Panc1 (cell line): ENCODE results near the gene GNAZ.

Source experiments
- CTCF ChIP-seq: fragments of 450-650 bp; IDR thresholded peaks from 2 replicates; pipeline ENCODE4 v1.5.1; 2017; ENCODE audit warnings: mild to moderate bottlenecking
- SIN3A ChIP-seq: IDR thresholded peaks from 2 replicates; pipeline ENCODE4 v1.6.1; 2012; ENCODE audit warnings: low read depth, mild to moderate bottlenecking, low read length, moderate library complexity, borderline replicate concordance; ENCODE audit not compliant: insufficient read depth

GRCh38 chr22:23132376-23133091 lies 62.2 kb downstream of the GNAZ start:
- TF ChIP-seq CTCF: no peak
- no peak for TF ChIP-seq SIN3A
